Astrocyte (in vitro differentiated cells and primary cell): ENCODE results near the gene FRYL.

Experiments used
- CTCF ChIP-seq: IDR thresholded peaks from 2 replicates; pipeline ENCODE4 v1.5.1; 2011; ENCODE audit warnings: low read depth, mild to moderate bottlenecking, inconsistent platforms, low read length, moderate library complexity; ENCODE audit not compliant: insufficient read depth
- EZH2 ChIP-seq: IDR thresholded peaks from 2 replicates; pipeline ENCODE4 v1.6.1; 2012; ENCODE audit warnings: mild to moderate bottlenecking, low read length, inconsistent platforms; ENCODE audit not compliant: insufficient read depth

GRCh38 chr4:48498895-48499294, 281.2 kb downstream of the FRYL start:
- TF ChIP-seq CTCF (no peak), EZH2 (no peak)
